Astrocyte of the spinal cord (primary cell): ENCODE results near the gene DUOXA2.

Experiments used
- DNase-seq: peaks from one replicate; pipeline ENCODE4 v3.0.0; 2011; ENCODE audit warnings: low read depth, low spot score
- H3K4me3 ChIP-seq: 2 replicates; pipeline ENCODE4 v1.5.1; 2011; ENCODE audit warnings: low read depth, mild to moderate bottlenecking, low read length, moderate library complexity
- CTCF ChIP-seq: IDR thresholded peaks from 2 replicates; pipeline ENCODE4 v1.5.1; 2012; ENCODE audit warnings: low read depth, mild to moderate bottlenecking, low read length, inconsistent platforms
- in situ Hi-C: cut with HindIII; loops from 2 replicates; pipeline ENCODE4 v1.10.0; 2017; ENCODE audit warnings: low sequenced_read_pairs

DUOXA2 gene

GRCh38 chr15:45091576-45091975 lies 22.6 kb upstream of the DUOXA2 start:
- in situ Hi-C loops: no loop called here
- TF ChIP-seq CTCF: no peak
- H3K4me3 ChIP-seq: no peak overlapping the region
- DNase-seq: no peak

- H3K4me3 ChIP-seq: no peak overlapping the region
- in situ Hi-C loops: no loop called here
- DNase-seq: no peak
- no peak for TF ChIP-seq CTCF
These were observed 21.1 kb upstream of the DUOXA2 start for GRCh38 chr15:45093013-45093412.

- no peak for DNase-seq
- TF ChIP-seq CTCF: no peak
- in situ Hi-C loops: no loop called here
- H3K4me3 ChIP-seq: no peak overlapping the region
These were observed 20.3 kb upstream of the DUOXA2 start for GRCh38 chr15:45093622-45094357.

- no peak overlapping the region for H3K4me3 ChIP-seq
- in situ Hi-C loops: no loop called here
- no peak for TF ChIP-seq CTCF
- no peak for DNase-seq
These were observed 19.8 kb upstream of the DUOXA2 start for GRCh38 chr15:45094358-45094730.

GRCh38 chr15:45095661-45096060 lies 18.5 kb upstream of the DUOXA2 start:
- no peak for DNase-seq
- TF ChIP-seq CTCF: no peak
- in situ Hi-C loops: no loop called here
- no peak overlapping the region for H3K4me3 ChIP-seq

- TF ChIP-seq CTCF: no peak
- H3K4me3 ChIP-seq: no peak overlapping the region
- no peak for DNase-seq
- in situ Hi-C loops: no loop called here
These were observed 16.7 kb upstream of the DUOXA2 start for GRCh38 chr15:45097466-45097865.
